ENCODE results near the gene GNGT2.

Gene GNGT2

DNA sequence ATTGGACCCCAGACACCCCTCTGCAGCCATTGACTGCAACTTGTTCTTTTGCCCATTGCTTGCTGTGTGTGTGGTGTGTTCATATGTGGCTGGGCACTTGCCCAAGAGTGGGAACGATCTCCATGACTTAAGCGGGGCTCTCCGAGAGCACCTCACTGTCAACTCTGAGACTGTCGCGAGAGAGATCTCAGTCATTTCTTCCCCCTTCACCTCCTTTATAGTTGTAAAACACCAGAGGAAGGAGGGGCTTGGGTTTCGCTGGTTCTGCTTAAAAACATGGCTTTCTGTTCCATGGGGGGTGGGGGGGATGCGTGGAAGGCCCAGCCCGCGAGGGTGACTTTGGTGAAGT, 12.8 kb upstream of the GNGT2 start:
- TF ChIP-seq EZH2phosphoT487 (IDR thresholded peaks at IDR 0.05; ENCODE audit: borderline replicate concordance): no peak
- no peak for TF ChIP-seq CTCF (conservative IDR thresholded peaks at IDR 0.05; ENCODE audit: low read length)
- Histone ChIP-seq H3K79me2 (ENCODE audit: insufficient read depth, low read length) (no peaks in the 10 kb centered on the region), H3F3A (ENCODE audit: low read depth) (no peaks in the 10 kb centered on the region), H4K20me1 (ENCODE audit: insufficient read depth, low read length, poor library complexity, severe bottlenecking) (no peaks in the 10 kb centered on the region), H3K27me3 (ENCODE audit: insufficient read depth, low read length, poor library complexity, severe bottlenecking) (no peaks in the 10 kb centered on the region), H3K4me3 (ENCODE audit: low read length, poor library complexity, severe bottlenecking) (no peak overlapping the region), H3K9me2 (replicated peaks; ENCODE audit: low read depth, low read length) (no peaks in the 10 kb centered on the region), H3K9ac (ENCODE audit: low read depth, low read length, poor library complexity, severe bottlenecking) (no peak overlapping the region), H3K9me3 (ENCODE audit: insufficient read depth, low read depth, low read length) (no peaks in the 10 kb centered on the region), H3K36me3 (ENCODE audit: insufficient read depth, low read length) (peaks cover 4% of the 10 kb centered on the region; the same call in 1 of the 2 replicates), H2AFZ (ENCODE audit: low read length) (no peak overlapping the region), H3K4me1 (ENCODE audit: insufficient read depth, low read length, poor library complexity, severe bottlenecking) (peaks cover 11% of the 10 kb centered on the region), H3K4me2 (ENCODE audit: low read depth, low read length, poor library complexity, severe bottlenecking) (no peak overlapping the region)

- Histone ChIP-seq H3K9ac (ENCODE audit: low read depth, low read length, poor library complexity, severe bottlenecking) (no peak overlapping the region), H3K4me2 (ENCODE audit: low read depth, low read length, poor library complexity, severe bottlenecking) (no peak overlapping the region)
Observed at GRCh38 chr17:49219987-49220386, 9.6 kb upstream of the GNGT2 start.

GRCh38 chr17:49218941-49219913, 8.9 kb upstream of the GNGT2 start:
- Histone ChIP-seq H3K9me2 (replicated peaks; ENCODE audit: low read depth, low read length) (no peaks in the 10 kb centered on the region), H3K4me1 (ENCODE audit: insufficient read depth, low read length, poor library complexity, severe bottlenecking) (peaks cover 37% of the 10 kb centered on the region), H3K4me2 (ENCODE audit: low read depth, low read length, poor library complexity, severe bottlenecking) (peak overlapping the region; percentile 79), H3F3A (ENCODE audit: low read depth) (no peaks in the 10 kb centered on the region), H3K9ac (ENCODE audit: low read depth, low read length, poor library complexity, severe bottlenecking) (peak overlapping the region; percentile 60), H3K79me2 (ENCODE audit: insufficient read depth, low read length) (peaks cover 21% of the 10 kb centered on the region; the same call in 1 of the 2 replicates), H4K20me1 (ENCODE audit: insufficient read depth, low read length, poor library complexity, severe bottlenecking) (no peaks in the 10 kb centered on the region), H2AFZ (ENCODE audit: low read length) (no peak overlapping the region), H3K4me3 (ENCODE audit: low read length, poor library complexity, severe bottlenecking) (no peak overlapping the region), H3K27me3 (ENCODE audit: insufficient read depth, low read length, poor library complexity, severe bottlenecking) (no peaks in the 10 kb centered on the region), H3K36me3 (ENCODE audit: insufficient read depth, low read length) (peaks cover 4% of the 10 kb centered on the region; the same call in 1 of the 2 replicates), H3K9me3 (ENCODE audit: insufficient read depth, low read depth, low read length) (no peaks in the 10 kb centered on the region)
- peak; percentile 28 for TF ChIP-seq CTCF (conservative IDR thresholded peaks at IDR 0.05; ENCODE audit: low read length)
- no peak for TF ChIP-seq EZH2phosphoT487 (IDR thresholded peaks at IDR 0.05; ENCODE audit: borderline replicate concordance)

More at GRCh38 chr17:49219987-49220386, 9.6 kb upstream of the GNGT2 start:
- Histone ChIP-seq H2AFZ (ENCODE audit: low read length) (no peak overlapping the region), H3K79me2 (ENCODE audit: insufficient read depth, low read length) (peaks cover 15% of the 10 kb centered on the region; the same call in 1 of the 2 replicates), H3K4me3 (ENCODE audit: low read length, poor library complexity, severe bottlenecking) (no peak overlapping the region), H3K27me3 (ENCODE audit: insufficient read depth, low read length, poor library complexity, severe bottlenecking) (no peaks in the 10 kb centered on the region), H4K20me1 (ENCODE audit: insufficient read depth, low read length, poor library complexity, severe bottlenecking) (no peaks in the 10 kb centered on the region), H3K4me1 (ENCODE audit: insufficient read depth, low read length, poor library complexity, severe bottlenecking) (peaks cover 30% of the 10 kb centered on the region), H3K36me3 (ENCODE audit: insufficient read depth, low read length) (peaks cover 4% of the 10 kb centered on the region; the same call in 1 of the 2 replicates), H3K9me3 (ENCODE audit: insufficient read depth, low read depth, low read length) (no peaks in the 10 kb centered on the region), H3K9me2 (replicated peaks; ENCODE audit: low read depth, low read length) (no peaks in the 10 kb centered on the region), H3F3A (ENCODE audit: low read depth) (no peaks in the 10 kb centered on the region)
- TF ChIP-seq EZH2phosphoT487 (IDR thresholded peaks at IDR 0.05; ENCODE audit: borderline replicate concordance) (no peak), CTCF (conservative IDR thresholded peaks at IDR 0.05; ENCODE audit: low read length) (no peak)

All from Loucy (cell line).